Spleen (tissue), 11 donors: ENCODE results near the gene RNPEPL1. TPM values are rescaled to one million over a fixed set of nuclear protein-coding genes. Genes with fewer than 3 reads are reported as not detected.

Experiments
- DNase-seq: peaks from one replicate; pipeline ENCODE4 v3.0.0-alpha.2; 2020
- H3K27ac ChIP-seq, 8 donors: fragments of 200-600 bp; sonication (generic) in 7 of 8; 1 replicate in 4 of 8; 2 replicates in 4 of 8; pipeline versions ENCODE4 v1.5.0 to v1.8.0; 2016 to 2021; ENCODE audit warnings: inconsistent platforms in 4 of 8, mild to moderate bottlenecking in 4 of 8, moderate library complexity in 1 of 8
- H3K27me3 ChIP-seq, 7 donors: fragments of 200-600 bp; sonication (generic) in 6 of 7; replicated peaks in 1 of 7; 1 replicate in 4 of 7; 2 replicates in 3 of 7; pipeline versions ENCODE4 v1.5.0 to v1.8.0; 2016 to 2021; ENCODE audit warnings: inconsistent platforms in 3 of 7, mild to moderate bottlenecking in 1 of 7
- H3K36me3 ChIP-seq, 6 donors: fragments of 200-600 bp; sonication (generic) in 5 of 6; 1 replicate in 4 of 6; 2 replicates in 2 of 6; pipeline versions ENCODE4 v1.5.0 to v1.8.0; 2016 to 2021; ENCODE audit warnings: inconsistent platforms in 2 of 6
- H3K4me1 ChIP-seq, 6 donors: fragments of 200-600 bp; sonication (generic) in 5 of 6; 1 replicate in 3 of 6; 2 replicates in 3 of 6; pipeline versions ENCODE4 v1.5.0 to v1.8.0; 2016 to 2021; ENCODE audit warnings: inconsistent platforms in 3 of 6
- H3K4me3 ChIP-seq, 8 donors: fragments of 200-600 bp; sonication (generic) in 7 of 8; 1 replicate in 4 of 8; 2 replicates in 4 of 8; pipeline versions ENCODE4 v1.5.0 to v1.8.0; 2016 to 2021; ENCODE audit warnings: inconsistent platforms in 4 of 8, mild to moderate bottlenecking in 4 of 8, moderate library complexity in 2 of 8
- H3K9me3 ChIP-seq, 8 donors: fragments of 200-600 bp; sonication (generic) in 7 of 8; 1 replicate in 4 of 8; 2 replicates in 4 of 8; pipeline versions ENCODE4 v1.5.0 to v1.8.0; 2016 to 2021; ENCODE audit warnings: inconsistent platforms in 4 of 8
- CTCF ChIP-seq, 11 experiments: fragments of 200-600 bp in 7 of 11; fragments of 450-650 bp in 4 of 11; sonication (generic) in 4 of 11; IDR thresholded peaks in 8 of 11; conservative IDR thresholded peaks in 3 of 11; 1 replicate in 7 of 11; 2 replicates in 4 of 11; pipeline versions ENCODE4 v1.4.0 to v1.8.0; 2016 to 2021; ENCODE audit warnings: antibody characterized with exemption in 11 of 11, inconsistent platforms in 4 of 11, mild to moderate bottlenecking in 1 of 11
- POLR2A ChIP-seq, 3 donors: fragments of 450-650 bp; IDR thresholded peaks; one replicate each; pipeline ENCODE4 v1.5.1; 2017; ENCODE audit warnings: antibody characterized with exemption in 3 of 3, mild to moderate bottlenecking in 1 of 3
- POLR2AphosphoS5 ChIP-seq, 3 donors: sonication (generic); formaldehyde crosslinking; IDR thresholded peaks; one replicate each; pipeline ENCODE4 v1.5.1; 2017; ENCODE audit warnings: antibody characterized with exemption in 3 of 3
- WGBS, 5 donors: extraction: QIAGEN DNeasy Blood & Tissue Kit in 3 of 5; methylation state at CpG; one replicate each; pipeline versions ENCODE4 v1.1.5 to v1.1.7; 2013 to 2018; 5-methylcytosine and 5-hydroxymethylcytosine counted together
- intact Hi-C: fragments of 100-400 bp; cut with DNase I; formaldehyde crosslinking; loops from one replicate; pipeline ENCODE4 v1.15.0; 2023; ENCODE audit warnings: low total_unique reads
- polyA plus RNA-seq, 3 donors: library from polyadenylated mRNA; stranded (reverse); fragments of 200-250 nt; gene quantifications; one replicate each; pipeline ENCODE4 v1.2.1, GENCODE V29; 2013
- total RNA-seq, 7 donors: library from RNA; depleted of rRNA in 3 of 7; stranded (reverse); fragments of >200 nt in 3 of 7; fragmentation: NEBNext Ultra II Directional in 4 of 7; extraction: Animal tissue kit (Norgen Biotek cat#: 25700) in 4 of 7; gene quantifications; one replicate each; pipeline versions ENCODE4 v1.1.0 to v1.2.1, GENCODE V29; 2016 to 2021
- donor health status: healthy with polysubstance abuse.
- donor health status: DM: no; HTN: no; CAD: no; lungs with moderate emphysema.
- donor health status: DM: no; HTN: no; CAD: no.
- donor health status: Bipolar disorder and iron deficiency.
- donor health status: healthy.
- donor health status: DM: no; HTN: no; CAD: no.
- donor health status: DM: yes; HTN: yes; CAD: no.

RNPEPL1 gene
- total and polyA plus RNA-seq, 10 donors, result 57.2 to 165 (median 87.4) TPM

GRCh38 chr2:240573071-240573515 lies 4.8 kb downstream of the RNPEPL1 start:
- peak; percentile 75 for DNase-seq
- Histone ChIP-seq H3K27ac (no peak overlapping the region), H3K9me3 (no peaks in the 10 kb centered on the region), H3K27me3 (no peaks in the 10 kb centered on the region), H3K36me3 (peaks cover 3 to 83% (median 57%) of the 10 kb centered on the region in 6 donors), H3K4me1 (peaks cover 22 to 48% (median 31%) of the 10 kb centered on the region in 6 donors), H3K4me3 (no peak overlapping the region)
- WGBS, 5 donors, result 90 to 100% (median 93%) methylated on average over 3 to 20 of the region's 20 CpGs
- TF ChIP-seq POLR2A (IDR thresholded peaks at IDR 0.05), result no peak
- no peak for TF ChIP-seq POLR2AphosphoS5 (IDR thresholded peaks at IDR 0.05)
- no peak for TF ChIP-seq CTCF (IDR thresholded peaks at IDR 0.05 in 8 of 11, conservative IDR thresholded peaks at IDR 0.05 in 3 of 11)
- intact Hi-C loops, result no loop called here

GRCh38 chr2:240573516-240574385 lies 5.5 kb downstream of the RNPEPL1 start:
- intact Hi-C loops, result no loop called here
- 90 to 94% (median 91%) methylated on average over 29 to 37 of the region's 37 CpGs for WGBS, 5 donors
- no peaks in the 10 kb centered on the region for H3K27me3 ChIP-seq
- peaks cover 3 to 89% (median 63%) of the 10 kb centered on the region in 6 donors for H3K36me3 ChIP-seq
- peaks cover 22 to 54% (median 34%) of the 10 kb centered on the region in 6 donors for H3K4me1 ChIP-seq
- H3K4me3 ChIP-seq, result no peak overlapping the region
- TF ChIP-seq POLR2A (IDR thresholded peaks at IDR 0.05) (no peak), POLR2AphosphoS5 (IDR thresholded peaks at IDR 0.05) (peak in 1 of 3 donors; percentile 49)
- H3K27ac ChIP-seq, result no peak overlapping the region
- peak; percentile 74 for DNase-seq
- no peaks in the 10 kb centered on the region for H3K9me3 ChIP-seq

- peaks cover 22 to 54% (median 36%) of the 10 kb centered on the region in 6 donors for H3K4me1 ChIP-seq
- 87 to 95% (median 91%) methylated on average over 15 to 21 of the region's 21 CpGs for WGBS, 5 donors
- peak in 1 of 3 donors; percentile 6 for TF ChIP-seq POLR2AphosphoS5 (IDR thresholded peaks at IDR 0.05)
- TF ChIP-seq CTCF (IDR thresholded peaks at IDR 0.05 in 8 of 11, conservative IDR thresholded peaks at IDR 0.05 in 3 of 11), result no peak
- intact Hi-C loops, result no loop called here
- no peak for DNase-seq
- no peaks in the 10 kb centered on the region for H3K27me3 ChIP-seq
- H3K27ac ChIP-seq, result no peak overlapping the region
- H3K9me3 ChIP-seq, result no peaks in the 10 kb centered on the region
- peaks cover 3 to 93% (median 65%) of the 10 kb centered on the region in 6 donors for H3K36me3 ChIP-seq
- no peak overlapping the region for H3K4me3 ChIP-seq
Observed at GRCh38 chr2:240574386-240575100, 6.3 kb downstream of the RNPEPL1 start.

- 87 to 90% (median 89%) methylated on average over 21 to 23 of the region's 23 CpGs for WGBS, 5 donors
- no peak for TF ChIP-seq CTCF (IDR thresholded peaks at IDR 0.05 in 8 of 11, conservative IDR thresholded peaks at IDR 0.05 in 3 of 11)
- TF ChIP-seq POLR2A (IDR thresholded peaks at IDR 0.05), result no peak
- no peaks in the 10 kb centered on the region for H3K27me3 ChIP-seq
- peaks cover 14 to 54% (median 36%) of the 10 kb centered on the region in 6 donors for H3K4me1 ChIP-seq
- H3K4me3 ChIP-seq, result no peak overlapping the region
- peaks cover 3 to 90% (median 65%) of the 10 kb centered on the region in 6 donors for H3K36me3 ChIP-seq
- no peak overlapping the region for H3K27ac ChIP-seq
- H3K9me3 ChIP-seq, result no peaks in the 10 kb centered on the region
- DNase-seq, result peak; percentile 74
- intact Hi-C loops, result no loop called here
Observed at GRCh38 chr2:240575101-240575965, 7.0 kb downstream of the RNPEPL1 start.
